ENCODE measurements around the gene CFAP99. TPM values are rescaled to one million over a fixed set of nuclear protein-coding genes. Genes with fewer than 3 reads are reported as not detected.

Gene CFAP99
- total RNA-seq, 2 experiments from 2014 or later = not detected

GRCh38 chr4:2394528-2394927 lies 24.2 kb upstream of the CFAP99 start:
- no peak for DNase-seq
- H3K27me3 Mint-ChIP-seq (ENCODE audit: low read depth) = peaks cover 29% of the 10 kb centered on the region
- H3K36me3 Mint-ChIP-seq (ENCODE audit: low read depth) = no peaks in the 10 kb centered on the region
- H3K9me3 Mint-ChIP-seq (ENCODE audit: insufficient read depth) = no peaks in the 10 kb centered on the region
- POLR2A ChIA-PET = interaction anchor here (0.6 kb wide), 1 partner anchor 290 kb away, joined by 3 read pairs; no protein-coding TSS in a partner anchor
- H3K4me3 Mint-ChIP-seq = no peak overlapping the region
- H3K4me1 Mint-ChIP-seq (ENCODE audit: low read depth) = peaks cover 24% of the 10 kb centered on the region
- CTCF ChIA-PET = interaction anchor here (1.6 kb wide), 1 partner anchor 18 kb away, joined by 5 read pairs; no protein-coding TSS in a partner anchor
- H3K27ac Mint-ChIP-seq = no peak overlapping the region
- ATAC-seq = no peak

GRCh38 chr4:2395038-2395437 lies 23.7 kb upstream of the CFAP99 start:
- Mint-ChIP-seq H3K27ac (no peak overlapping the region), H3K4me3 (no peak overlapping the region), H3K4me1 (ENCODE audit: low read depth) (peaks cover 23% of the 10 kb centered on the region), H3K9me3 (ENCODE audit: insufficient read depth) (no peaks in the 10 kb centered on the region), H3K27me3 (ENCODE audit: low read depth) (peaks cover 26% of the 10 kb centered on the region), H3K36me3 (ENCODE audit: low read depth) (no peaks in the 10 kb centered on the region)
- DNase-seq (no peak), ATAC-seq (no peak)
- CTCF ChIA-PET = no interaction called here
- POLR2A ChIA-PET = interaction anchor here (0.6 kb wide), 1 partner anchor 290 kb away, joined by 3 read pairs; no protein-coding TSS in a partner anchor

GRCh38 chr4:2395584-2395983 lies 23.2 kb upstream of the CFAP99 start:
- Mint-ChIP-seq H3K27me3 (ENCODE audit: low read depth) (peaks cover 26% of the 10 kb centered on the region), H3K27ac (no peak overlapping the region)
- POLR2A ChIA-PET = no interaction called here

GRCh38 chr4:2396781-2397368 lies 21.9 kb upstream of the CFAP99 start:
- Mint-ChIP-seq H3K9me3 (ENCODE audit: insufficient read depth) (no peaks in the 10 kb centered on the region), H3K36me3 (ENCODE audit: low read depth) (no peaks in the 10 kb centered on the region), H3K27me3 (ENCODE audit: low read depth) (peaks cover 25% of the 10 kb centered on the region), H3K4me1 (ENCODE audit: low read depth) (peaks cover 22% of the 10 kb centered on the region), H3K27ac (no peak overlapping the region), H3K4me3 (no peak overlapping the region)
- POLR2A ChIA-PET = no interaction called here
- no peak for ATAC-seq
- CTCF ChIA-PET = no interaction called here
- DNase-seq = no peak

More at GRCh38 chr4:2395584-2395983, 23.2 kb upstream of the CFAP99 start:
- no peak overlapping the region for H3K4me3 Mint-ChIP-seq
- H3K4me1 Mint-ChIP-seq (ENCODE audit: low read depth) = peaks cover 19% of the 10 kb centered on the region
- no peaks in the 10 kb centered on the region for H3K36me3 Mint-ChIP-seq (ENCODE audit: low read depth)
- CTCF ChIA-PET = no interaction called here
- ATAC-seq (no peak), DNase-seq (no peak)
- H3K9me3 Mint-ChIP-seq (ENCODE audit: insufficient read depth) = no peaks in the 10 kb centered on the region

GRCh38 chr4:2397596-2398379 lies 21.0 kb upstream of the CFAP99 start:
- Mint-ChIP-seq H3K27ac (no peak overlapping the region), H3K9me3 (ENCODE audit: insufficient read depth) (no peaks in the 10 kb centered on the region), H3K4me1 (ENCODE audit: low read depth) (peaks cover 31% of the 10 kb centered on the region), H3K4me3 (no peak overlapping the region), H3K36me3 (ENCODE audit: low read depth) (no peaks in the 10 kb centered on the region), H3K27me3 (ENCODE audit: low read depth) (peaks cover 23% of the 10 kb centered on the region)
- CTCF ChIA-PET = interaction anchor here (0.8 kb wide), 1 partner anchor 15 kb away, joined by 3 read pairs; no protein-coding TSS in a partner anchor
- ATAC-seq (no peak), DNase-seq (no peak)
- POLR2A ChIA-PET = interaction anchor here (0.6 kb wide), 1 partner anchor 104 kb away, joined by 3 read pairs; no protein-coding TSS in a partner anchor

- ChIA-PET CTCF (interaction anchor here (1.3 kb wide), 1 partner anchor 13 kb away, joined by 8 read pairs; no protein-coding TSS in a partner anchor), POLR2A (no interaction called here)
- DNase-seq = no peak
- Mint-ChIP-seq H3K27ac (no peak overlapping the region), H3K4me1 (ENCODE audit: low read depth) (peaks cover 25% of the 10 kb centered on the region), H3K9me3 (ENCODE audit: insufficient read depth) (no peaks in the 10 kb centered on the region), H3K27me3 (ENCODE audit: low read depth) (peaks cover 14% of the 10 kb centered on the region), H3K4me3 (no peak overlapping the region), H3K36me3 (ENCODE audit: low read depth) (no peaks in the 10 kb centered on the region)
- ATAC-seq = no peak
Measured at GRCh38 chr4:2399216-2399615, 19.5 kb upstream of the CFAP99 start.

- peaks cover 15% of the 10 kb centered on the region for H3K27me3 Mint-ChIP-seq (ENCODE audit: low read depth)
- POLR2A ChIA-PET = no interaction called here
- no peak overlapping the region for H3K4me3 Mint-ChIP-seq
- CTCF ChIA-PET = interaction anchor here (1.3 kb wide), 1 partner anchor 13 kb away, joined by 8 read pairs; no protein-coding TSS in a partner anchor
- peaks cover 20% of the 10 kb centered on the region for H3K4me1 Mint-ChIP-seq (ENCODE audit: low read depth)
- ATAC-seq (no peak), DNase-seq (no peak)
- no peaks in the 10 kb centered on the region for H3K36me3 Mint-ChIP-seq (ENCODE audit: low read depth)
- no peaks in the 10 kb centered on the region for H3K9me3 Mint-ChIP-seq (ENCODE audit: insufficient read depth)
- no peak overlapping the region for H3K27ac Mint-ChIP-seq
Measured at GRCh38 chr4:2399631-2400190, 19.0 kb upstream of the CFAP99 start.

- ATAC-seq (no peak), DNase-seq (no peak)
- ChIA-PET CTCF (interaction anchor here (1.8 kb wide), 1 partner anchor 11 kb away, joined by 19 read pairs; no protein-coding TSS in a partner anchor), POLR2A (interaction anchor here (3.3 kb wide), 1 partner anchor 11 kb away, joined by 19 read pairs; no protein-coding TSS in a partner anchor)
- Mint-ChIP-seq H3K27ac (no peak overlapping the region), H3K36me3 (ENCODE audit: low read depth) (no peaks in the 10 kb centered on the region), H3K4me3 (no peak overlapping the region), H3K9me3 (ENCODE audit: insufficient read depth) (no peaks in the 10 kb centered on the region), H3K27me3 (ENCODE audit: low read depth) (peaks cover 15% of the 10 kb centered on the region), H3K4me1 (ENCODE audit: low read depth) (peaks cover 18% of the 10 kb centered on the region)
Measured at GRCh38 chr4:2400841-2401609, 17.7 kb upstream of the CFAP99 start.

GRCh38 chr4:2401610-2401983 lies 17.2 kb upstream of the CFAP99 start:
- Mint-ChIP-seq H3K27me3 (ENCODE audit: low read depth) (peaks cover 15% of the 10 kb centered on the region), H3K36me3 (ENCODE audit: low read depth) (no peaks in the 10 kb centered on the region), H3K4me3 (no peak overlapping the region), H3K4me1 (ENCODE audit: low read depth) (peaks cover 18% of the 10 kb centered on the region), H3K27ac (no peak overlapping the region), H3K9me3 (ENCODE audit: insufficient read depth) (no peaks in the 10 kb centered on the region)
- ATAC-seq (no peak), DNase-seq (no peak)
- ChIA-PET POLR2A (interaction anchor here (0.6 to 3.3 kb wide), 3 partner anchors 11 to 160 kb away, joined by 3 to 19 read pairs (median 4); partner anchors contain the start of genes HAUS3 and POLN), CTCF (interaction anchor here (1.8 to 2.1 kb wide), 2 partner anchors 8 to 10 kb away, joined by 6 to 19 read pairs; no protein-coding TSS in a partner anchor)

GRCh38 chr4:2402048-2402842 lies 16.5 kb upstream of the CFAP99 start:
- CTCF ChIA-PET = interaction anchor here (1.8 to 2.1 kb wide), 2 partner anchors 9 to 10 kb away, joined by 6 to 19 read pairs; no protein-coding TSS in a partner anchor
- H3K27ac Mint-ChIP-seq = no peak overlapping the region

More at GRCh38 chr4:2402048-2402842, 16.5 kb upstream of the CFAP99 start:
- H3K9me3 Mint-ChIP-seq (ENCODE audit: insufficient read depth) = no peaks in the 10 kb centered on the region
- peaks cover 15% of the 10 kb centered on the region for H3K27me3 Mint-ChIP-seq (ENCODE audit: low read depth)
- ATAC-seq = peak; percentile 57
- peak; percentile 36 for DNase-seq
- no peaks in the 10 kb centered on the region for H3K36me3 Mint-ChIP-seq (ENCODE audit: low read depth)
- POLR2A ChIA-PET = interaction anchor here (0.6 to 3.3 kb wide), 4 partner anchors 10 to 160 kb away, joined by 3 to 19 read pairs (median 4); partner anchors contain the start of genes CFAP99, HAUS3, POLN and ZFYVE28
- peak overlapping the region; percentile 57 for H3K4me3 Mint-ChIP-seq
- peaks cover 18% of the 10 kb centered on the region for H3K4me1 Mint-ChIP-seq (ENCODE audit: low read depth)
